Measurements from ENCODE around the gene KIF16B. TPM values are rescaled to one million over a fixed set of nuclear protein-coding genes. Genes with fewer than 3 reads are reported as not detected.

KIF16B gene
- total RNA-seq, 1 experiment from 2014 or later = 4.6 TPM

GRCh38 chr20:16363506-16364319 lies 209.5 kb downstream of the KIF16B start:
- Histone ChIP-seq H3K4me1 (ENCODE audit: insufficient read depth, low read length, poor library complexity, severe bottlenecking) (no peaks in the 10 kb centered on the region), H3K9me3 (ENCODE audit: low read depth, low read length, poor library complexity, severe bottlenecking) (no peaks in the 10 kb centered on the region), H3K27ac (ENCODE audit: low read depth, low read length, poor library complexity, severe bottlenecking) (no peak overlapping the region), H3K27me3 (replicated peaks; ENCODE audit: insufficient read depth, low read depth, low read length, poor library complexity) (no peaks in the 10 kb centered on the region), H3K4me3 (ENCODE audit: low read depth, low read length, poor library complexity, severe bottlenecking) (no peak overlapping the region), H3K36me3 (ENCODE audit: insufficient read depth, low read length, poor library complexity, severe bottlenecking) (no peaks in the 10 kb centered on the region)
- intact Hi-C loops (cut with micrococcal nuclease; ENCODE audit: unreplicated experiment) = no loop called here
- CTCF ChIA-PET = no interaction called here
- no peak for DNase-seq (ENCODE audit: low spot score)
- BruUV-seq (replicated peaks) = no TSS peak
- POLR2A ChIA-PET (ENCODE audit: low non-redundant PET) = no interaction called here
- TF ChIP-seq EZH2 (IDR thresholded peaks at IDR 0.05; ENCODE audit: borderline replicate concordance, low read depth, low read length, poor library complexity, severe bottlenecking) = no peak
- no peak for TF ChIP-seq CTCF (conservative IDR thresholded peaks at IDR 0.05; ENCODE audit: low read depth, low read length)

- no peak overlapping the region for H3K27ac ChIP-seq (ENCODE audit: low read depth, low read length, poor library complexity, severe bottlenecking)
- ChIA-PET POLR2A (ENCODE audit: low non-redundant PET) (interaction anchor here (0.6 kb wide), 1 partner anchor 128 kb away, joined by 3 read pairs; no protein-coding TSS in a partner anchor), CTCF (no interaction called here)
- no peaks in the 10 kb centered on the region for H3K27me3 ChIP-seq (replicated peaks; ENCODE audit: insufficient read depth, low read depth, low read length, poor library complexity)
- no peak overlapping the region for H3K4me3 ChIP-seq (ENCODE audit: low read depth, low read length, poor library complexity, severe bottlenecking)
- intact Hi-C loops (cut with micrococcal nuclease; ENCODE audit: unreplicated experiment) = no loop called here
- no TSS peak for BruUV-seq (replicated peaks)
- H3K4me1 ChIP-seq (ENCODE audit: insufficient read depth, low read length, poor library complexity, severe bottlenecking) = no peaks in the 10 kb centered on the region
- H3K9me3 ChIP-seq (ENCODE audit: low read depth, low read length, poor library complexity, severe bottlenecking) = no peaks in the 10 kb centered on the region
- no peaks in the 10 kb centered on the region for H3K36me3 ChIP-seq (ENCODE audit: insufficient read depth, low read length, poor library complexity, severe bottlenecking)
- DNase-seq (ENCODE audit: low spot score) = no peak
- TF ChIP-seq CTCF (conservative IDR thresholded peaks at IDR 0.05; ENCODE audit: low read depth, low read length) (no peak), EZH2 (IDR thresholded peaks at IDR 0.05; ENCODE audit: borderline replicate concordance, low read depth, low read length, poor library complexity, severe bottlenecking) (no peak)
These were observed 210.6 kb downstream of the KIF16B start for GRCh38 chr20:16362642-16363041.

- no peaks in the 10 kb centered on the region for H3K4me1 ChIP-seq (ENCODE audit: insufficient read depth, low read length, poor library complexity, severe bottlenecking)
- ChIA-PET POLR2A (ENCODE audit: low non-redundant PET) (no interaction called here), CTCF (no interaction called here)
- H3K4me3 ChIP-seq (ENCODE audit: low read depth, low read length, poor library complexity, severe bottlenecking) = no peak overlapping the region
- TF ChIP-seq EZH2 (IDR thresholded peaks at IDR 0.05; ENCODE audit: borderline replicate concordance, low read depth, low read length, poor library complexity, severe bottlenecking) = no peak
- no peak for TF ChIP-seq CTCF (conservative IDR thresholded peaks at IDR 0.05; ENCODE audit: low read depth, low read length)
- no peaks in the 10 kb centered on the region for H3K36me3 ChIP-seq (ENCODE audit: insufficient read depth, low read length, poor library complexity, severe bottlenecking)
- H3K27ac ChIP-seq (ENCODE audit: low read depth, low read length, poor library complexity, severe bottlenecking) = no peak overlapping the region
- BruUV-seq (replicated peaks) = no TSS peak
- no peaks in the 10 kb centered on the region for H3K27me3 ChIP-seq (replicated peaks; ENCODE audit: insufficient read depth, low read depth, low read length, poor library complexity)
- H3K9me3 ChIP-seq (ENCODE audit: low read depth, low read length, poor library complexity, severe bottlenecking) = no peaks in the 10 kb centered on the region
- intact Hi-C loops (cut with micrococcal nuclease; ENCODE audit: unreplicated experiment) = no loop called here
- DNase-seq (ENCODE audit: low spot score) = peak; percentile 14
These were observed 212.6 kb downstream of the KIF16B start for GRCh38 chr20:16360668-16361067.
